MG63 (cell line): ENCODE results near the gene PPY. TPM values are rescaled to one million over a fixed set of nuclear protein-coding genes. Genes with fewer than 3 reads are reported as not detected.
"Not testable (repeated sequence)": the region's sequence is repeated elsewhere in the genome, so short reads cannot be mapped to it uniquely, and the experiment has no call there.

Experiments used
- DNase-seq: peaks from one replicate; pipeline ENCODE4 v3.0.0-alpha.2; 2020
- H3K27me3 ChIP-seq: fragments of 250-450 bp; sonication (Bioruptor Pico); 2 replicates; pipeline ENCODE4 v1.5.1; 2020; ENCODE audit warnings: mild to moderate bottlenecking, moderate library complexity
- H3K36me3 ChIP-seq: fragments of 250-450 bp; sonication (Bioruptor Pico); 2 replicates; pipeline ENCODE4 v1.5.1; 2020; ENCODE audit warnings: mild to moderate bottlenecking, moderate library complexity
- H3K4me3 ChIP-seq: fragments of 250-450 bp; sonication (Bioruptor Pico); 2 replicates; pipeline ENCODE4 v1.5.1; 2020; ENCODE audit warnings: mild to moderate bottlenecking, moderate library complexity
- H3K9me3 ChIP-seq: fragments of 250-450 bp; sonication (Bioruptor Pico); 2 replicates; pipeline ENCODE4 v1.5.1; 2020; ENCODE audit warnings: mild to moderate bottlenecking, moderate library complexity
- total RNA-seq: library from RNA; depleted of rRNA; stranded (reverse); fragments of >200 nt; shearing (Covaris generic); gene quantifications from 2 replicates; pipeline ENCODE4 v1.2.3, GENCODE V29; 2014; ENCODE audit warnings: low replicate concordance

PPY gene
- total RNA-seq, 1 experiment from 2014 or later: not detected

- not testable (repeated sequence) for H3K36me3 ChIP-seq, DNase-seq, H3K4me3 ChIP-seq, H3K9me3 ChIP-seq
- H3K27me3 ChIP-seq: peaks cover 13% of the 10 kb centered on the region
Measured at GRCh38 chr17:43972444-43973212, 30.4 kb upstream of the PPY start.

- not testable (repeated sequence) for H3K9me3 ChIP-seq, H3K36me3 ChIP-seq, DNase-seq, H3K4me3 ChIP-seq
- peaks cover 13% of the 10 kb centered on the region for H3K27me3 ChIP-seq
Measured at GRCh38 chr17:43971436-43971835, 29.2 kb upstream of the PPY start.

GRCh38 chr17:43970366-43970765 is 28.1 kb upstream of the PPY start:
- DNase-seq: no peak
- no peaks in the 10 kb centered on the region for H3K9me3 ChIP-seq
- H3K4me3 ChIP-seq: no peak overlapping the region
- no peaks in the 10 kb centered on the region for H3K36me3 ChIP-seq
- H3K27me3 ChIP-seq: peaks cover 13% of the 10 kb centered on the region

- H3K36me3 ChIP-seq: no peaks in the 10 kb centered on the region
- no peak for DNase-seq
- no peak overlapping the region for H3K4me3 ChIP-seq
- H3K27me3 ChIP-seq: peaks cover 8% of the 10 kb centered on the region
- H3K9me3 ChIP-seq: no peaks in the 10 kb centered on the region
Measured at GRCh38 chr17:43967251-43967875, 25.1 kb upstream of the PPY start.

- no peak overlapping the region for H3K4me3 ChIP-seq
- no peak for DNase-seq
- no peaks in the 10 kb centered on the region for H3K36me3 ChIP-seq
- peaks cover 8% of the 10 kb centered on the region for H3K27me3 ChIP-seq
- H3K9me3 ChIP-seq: no peaks in the 10 kb centered on the region
Measured at GRCh38 chr17:43966276-43966675, 24.0 kb upstream of the PPY start.

GRCh38 chr17:43962479-43962878 is 20.2 kb upstream of the PPY start:
- H3K4me3 ChIP-seq: no peak overlapping the region
- H3K36me3 ChIP-seq: no peaks in the 10 kb centered on the region

GRCh38 chr17:43961954-43962353 is 19.7 kb upstream of the PPY start:
- no peak for DNase-seq
- Histone ChIP-seq H3K27me3 (peaks cover 6% of the 10 kb centered on the region), H3K9me3 (no peaks in the 10 kb centered on the region), H3K4me3 (no peak overlapping the region), H3K36me3 (no peaks in the 10 kb centered on the region)

More at GRCh38 chr17:43962479-43962878, 20.2 kb upstream of the PPY start:
- DNase-seq: no peak
- Histone ChIP-seq H3K9me3 (no peaks in the 10 kb centered on the region), H3K27me3 (peaks cover 6% of the 10 kb centered on the region)

GRCh38 chr17:43961292-43961691 is 19.0 kb upstream of the PPY start:
- not testable (repeated sequence) for H3K36me3 ChIP-seq, H3K27me3 ChIP-seq, H3K9me3 ChIP-seq, DNase-seq, H3K4me3 ChIP-seq

GRCh38 chr17:43958748-43959352 is 16.6 kb upstream of the PPY start:
- no peaks in the 10 kb centered on the region for H3K36me3 ChIP-seq
- peaks cover 6% of the 10 kb centered on the region for H3K27me3 ChIP-seq
- no peak for DNase-seq
- no peak overlapping the region for H3K4me3 ChIP-seq
- H3K9me3 ChIP-seq: no peaks in the 10 kb centered on the region

GRCh38 chr17:43956222-43956621 is 13.9 kb upstream of the PPY start:
- Histone ChIP-seq H3K36me3 (no peaks in the 10 kb centered on the region), H3K9me3 (no peaks in the 10 kb centered on the region), H3K27me3 (peaks cover 3% of the 10 kb centered on the region), H3K4me3 (no peak overlapping the region)
- no peak for DNase-seq

GRCh38 chr17:43953746-43954145 is 11.5 kb upstream of the PPY start, which contains the start of gene PYY:
Gene PYY (minus strand): TSS chr17:43953940. CDS start chr17:43953483, 457 bp downstream.
- Histone ChIP-seq H3K27me3 (peaks cover 3% of the 10 kb centered on the region), H3K9me3 (no peaks in the 10 kb centered on the region), H3K4me3 (no peak within 1 kb of the TSS), H3K36me3 (no peaks in the 10 kb centered on the region)
- DNase-seq: no peak

- no peaks in the 10 kb centered on the region for H3K36me3 ChIP-seq
- H3K9me3 ChIP-seq: no peaks in the 10 kb centered on the region
- H3K27me3 ChIP-seq: peaks cover 3% of the 10 kb centered on the region
- DNase-seq: no peak
- no peak overlapping the region for H3K4me3 ChIP-seq
Measured at GRCh38 chr17:43952724-43953666, 10.7 kb upstream of the PPY start.

GRCh38 chr17:43952351-43952723 is 10.1 kb upstream of the PPY start:
- Histone ChIP-seq H3K9me3 (no peaks in the 10 kb centered on the region), H3K36me3 (no peaks in the 10 kb centered on the region), H3K27me3 (peaks cover 3% of the 10 kb centered on the region), H3K4me3 (no peak overlapping the region)
- DNase-seq: no peak

GRCh38 chr17:43951750-43952149 is 9.5 kb upstream of the PPY start:
- Histone ChIP-seq H3K36me3 (no peaks in the 10 kb centered on the region), H3K9me3 (no peaks in the 10 kb centered on the region), H3K4me3 (no peak overlapping the region), H3K27me3 (peaks cover 3% of the 10 kb centered on the region)
- DNase-seq: no peak

- DNase-seq: no peak
- Histone ChIP-seq H3K36me3 (no peaks in the 10 kb centered on the region), H3K4me3 (no peak overlapping the region), H3K9me3 (no peaks in the 10 kb centered on the region), H3K27me3 (peaks cover 3% of the 10 kb centered on the region)
Measured at GRCh38 chr17:43950554-43950953, 8.3 kb upstream of the PPY start.

- Histone ChIP-seq H3K36me3 (no peaks in the 10 kb centered on the region), H3K9me3 (no peaks in the 10 kb centered on the region), H3K27me3 (peaks cover 3% of the 10 kb centered on the region), H3K4me3 (no peak overlapping the region)
- DNase-seq: peak; percentile 24
Measured at GRCh38 chr17:43949781-43950180, 7.5 kb upstream of the PPY start.

- no peaks in the 10 kb centered on the region for H3K9me3 ChIP-seq
- no peak for DNase-seq
- no peak overlapping the region for H3K4me3 ChIP-seq
- no peaks in the 10 kb centered on the region for H3K27me3 ChIP-seq
- H3K36me3 ChIP-seq: no peaks in the 10 kb centered on the region
Measured at GRCh38 chr17:43946781-43947180, 4.5 kb upstream of the PPY start.
